ENCODE measurements around the gene C1orf74.
"Not testable (repeated sequence)": the region's sequence is repeated elsewhere in the genome, so short reads cannot be mapped to it uniquely, and the experiment has no call there.

The C1orf74 gene

DNA sequence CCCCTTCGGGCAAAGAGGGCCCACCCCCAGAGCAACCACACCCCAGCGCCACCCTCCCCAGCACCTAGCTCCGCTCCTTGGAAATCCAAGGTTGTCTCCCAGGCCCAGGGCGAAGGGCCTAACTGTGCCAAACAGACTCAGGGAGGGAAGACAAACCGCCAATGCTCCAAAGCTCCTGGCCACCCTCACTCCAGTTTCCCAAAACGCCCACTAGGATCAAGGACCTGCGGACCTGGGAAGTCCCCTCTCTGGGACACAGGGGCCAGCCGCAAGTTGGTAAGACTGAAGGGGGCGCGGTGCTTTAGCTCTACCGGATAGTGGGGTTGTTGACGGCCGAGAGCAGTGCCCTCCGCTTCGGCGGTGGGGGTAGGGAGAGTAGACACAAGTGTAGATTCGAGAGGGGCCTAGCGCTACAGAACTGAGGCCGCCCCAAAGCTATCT is 21.0 kb upstream of the C1orf74 start:
- no peak overlapping the region for H3K27ac ChIP-seq (ENCODE audit: low read depth, low read length, severe bottlenecking)
- H3K4me1 ChIP-seq (ENCODE audit: control insufficient read depth, insufficient read depth, low read length, poor library complexity, severe bottlenecking), result peaks cover 6% of the 10 kb centered on the region
- no peaks in the 10 kb centered on the region for H3K9me3 ChIP-seq (ENCODE audit: control insufficient read depth, low read length)
- H3K4me3 ChIP-seq (ENCODE audit: extremely low read depth, insufficient read depth, low read length, poor library complexity, severe bottlenecking), result peak overlapping the region; percentile 16
- 91 to 92% methylated on average over 11 to 14 of the region's 19 CpGs for WGBS, 2 experiments (ENCODE audit: insufficient coverage in 2 of 2)
- no peaks in the 10 kb centered on the region for H3K36me3 ChIP-seq (ENCODE audit: control insufficient read depth, insufficient read depth, low read length)

DNA sequence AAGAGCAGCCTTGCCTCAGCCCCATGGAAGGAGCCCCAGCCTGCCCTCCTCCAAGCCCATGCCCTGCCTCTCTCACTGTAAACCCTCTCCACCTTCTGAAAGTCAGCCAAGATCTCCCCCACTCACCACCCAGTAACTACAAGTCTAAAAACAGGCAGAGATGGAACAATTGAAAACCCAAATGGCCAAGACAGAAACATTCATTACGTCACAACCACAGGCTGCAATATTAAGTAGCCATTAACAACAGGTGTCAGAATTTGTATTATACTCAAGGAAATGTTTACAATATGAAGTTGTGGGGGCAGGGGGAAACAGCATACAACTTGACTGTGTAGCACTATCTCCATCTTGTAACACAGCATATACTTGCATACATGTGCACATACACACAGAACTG is 19.2 kb upstream of the C1orf74 start:
- no peak overlapping the region for H3K4me3 ChIP-seq (ENCODE audit: extremely low read depth, insufficient read depth, low read length, poor library complexity, severe bottlenecking)
- H3K36me3 ChIP-seq (ENCODE audit: control insufficient read depth, insufficient read depth, low read length), result no peaks in the 10 kb centered on the region
- WGBS, 2 experiments (ENCODE audit: insufficient coverage in 2 of 2), result no CpG with 5 or more reads among the region's 1 CpG
- H3K4me1 ChIP-seq (ENCODE audit: control insufficient read depth, insufficient read depth, low read length, poor library complexity, severe bottlenecking), result peaks cover 6% of the 10 kb centered on the region
- H3K27ac ChIP-seq (ENCODE audit: low read depth, low read length, severe bottlenecking), result no peak overlapping the region
- H3K9me3 ChIP-seq (ENCODE audit: control insufficient read depth, low read length), result no peaks in the 10 kb centered on the region

DNA sequence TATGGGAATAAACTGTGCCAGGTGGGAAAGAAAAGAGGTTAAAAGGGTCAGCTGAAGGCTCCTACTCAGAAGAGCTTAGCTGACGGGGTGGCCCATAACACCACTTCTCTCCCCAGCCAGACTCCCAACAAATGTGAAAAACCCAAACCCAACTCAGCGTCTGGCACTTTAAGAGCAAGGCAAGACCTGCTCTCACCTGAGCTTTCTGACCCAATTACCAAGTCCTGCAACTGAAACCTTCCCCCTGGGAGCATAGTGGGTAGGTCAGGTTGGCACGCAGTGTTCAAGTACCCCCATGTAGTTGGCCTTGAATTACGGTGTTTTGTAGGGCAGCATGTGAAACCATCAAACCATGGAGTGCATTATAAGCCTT is 18.4 kb upstream of the C1orf74 start:
- WGBS, 2 experiments (ENCODE audit: insufficient coverage in 2 of 2), result 80% methylated on average over 1 of the region's 4 CpGs
- Histone ChIP-seq H3K9me3 (ENCODE audit: control insufficient read depth, low read length) (no peaks in the 10 kb centered on the region), H3K4me3 (ENCODE audit: extremely low read depth, insufficient read depth, low read length, poor library complexity, severe bottlenecking) (no peak overlapping the region), H3K27ac (ENCODE audit: low read depth, low read length, severe bottlenecking) (no peak overlapping the region), H3K4me1 (ENCODE audit: control insufficient read depth, insufficient read depth, low read length, poor library complexity, severe bottlenecking) (peaks cover 4% of the 10 kb centered on the region), H3K36me3 (ENCODE audit: control insufficient read depth, insufficient read depth, low read length) (no peaks in the 10 kb centered on the region)

DNA sequence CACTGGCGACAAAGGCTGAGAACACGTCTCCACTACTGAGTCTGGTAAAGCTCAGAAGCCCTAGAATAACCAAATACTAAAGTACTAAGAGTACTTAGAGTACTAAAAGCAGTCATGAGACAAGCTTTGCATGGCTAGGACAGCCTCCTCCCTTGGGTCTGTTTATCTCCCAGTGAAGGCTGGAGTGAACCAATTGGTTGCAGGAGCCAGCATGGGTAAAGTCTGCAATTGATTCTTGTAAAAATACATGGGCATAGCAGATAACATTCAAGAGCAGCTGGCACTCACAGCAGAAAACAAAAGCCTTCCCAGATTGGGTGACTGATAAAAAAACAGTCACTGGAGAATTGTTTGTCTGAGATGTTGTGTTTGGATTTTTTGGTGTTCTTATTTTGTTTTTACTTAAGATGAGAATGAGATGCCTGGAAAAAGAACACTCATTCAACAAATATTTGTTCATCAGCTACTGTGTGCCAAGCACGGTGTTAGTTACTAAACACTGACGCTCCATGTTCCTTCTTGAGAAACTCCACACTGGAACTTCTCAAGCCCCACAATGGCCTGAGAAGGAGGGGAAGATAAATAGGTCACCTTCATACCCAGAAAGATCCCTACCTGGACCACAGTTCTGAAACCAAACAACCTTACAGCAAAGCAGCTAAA is 17.9 kb upstream of the C1orf74 start:
- Histone ChIP-seq H3K9me3 (ENCODE audit: control insufficient read depth, low read length) (no peaks in the 10 kb centered on the region), H3K27ac (ENCODE audit: low read depth, low read length, severe bottlenecking) (no peak overlapping the region), H3K4me1 (ENCODE audit: control insufficient read depth, insufficient read depth, low read length, poor library complexity, severe bottlenecking) (no peaks in the 10 kb centered on the region), H3K4me3 (ENCODE audit: extremely low read depth, insufficient read depth, low read length, poor library complexity, severe bottlenecking) (no peak overlapping the region), H3K36me3 (ENCODE audit: control insufficient read depth, insufficient read depth, low read length) (no peaks in the 10 kb centered on the region)
- WGBS, 2 experiments (ENCODE audit: insufficient coverage in 2 of 2), result 100% methylated on average over 2 of the region's 4 CpGs; no CpG with 5 or more reads in 1 of the 2 experiments

DNA sequence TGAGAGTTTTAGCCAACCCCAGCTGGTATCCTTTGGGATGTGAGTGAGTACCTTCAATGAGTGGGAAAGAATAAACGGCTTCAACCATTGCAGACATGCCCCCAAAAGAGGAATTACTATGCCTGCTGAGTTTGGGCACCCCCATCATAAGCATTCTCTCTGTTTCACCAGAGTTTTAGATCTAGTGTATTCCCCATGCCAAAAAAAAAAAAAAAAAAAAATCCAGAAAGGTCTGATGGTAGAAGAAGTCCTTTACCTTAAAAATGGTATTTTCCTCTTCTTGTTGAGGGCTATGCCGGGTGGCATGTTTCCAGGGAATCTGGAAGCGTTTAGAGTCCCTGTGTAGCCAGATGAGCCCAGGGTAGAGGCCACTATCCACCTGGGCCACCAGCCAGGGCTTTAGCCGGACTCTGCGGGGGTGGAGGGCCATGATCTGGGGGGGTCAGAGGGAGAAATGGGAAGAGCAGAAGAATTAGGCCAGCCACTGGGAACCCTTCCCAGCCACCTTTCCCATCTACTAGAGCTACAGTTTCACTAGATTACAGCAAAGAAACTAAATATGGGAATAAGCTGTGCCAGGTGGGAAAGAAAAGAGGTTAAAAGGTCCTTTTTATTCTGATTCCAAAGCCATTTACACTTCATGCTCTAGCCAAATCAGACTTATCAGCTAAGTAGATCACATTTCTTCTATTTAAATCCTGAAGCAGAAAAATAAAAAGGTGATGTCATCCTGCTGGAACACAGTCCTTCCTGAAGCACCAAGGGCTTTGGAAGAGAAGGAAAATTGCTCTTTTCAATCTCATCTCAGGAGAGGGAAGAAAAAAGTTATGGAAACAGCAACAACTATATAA is 16.9 kb upstream of the C1orf74 start:
- H3K4me3 ChIP-seq (ENCODE audit: extremely low read depth, insufficient read depth, low read length, poor library complexity, severe bottlenecking), result no peak overlapping the region
- no peak overlapping the region for H3K27ac ChIP-seq (ENCODE audit: low read depth, low read length, severe bottlenecking)
- no peaks in the 10 kb centered on the region for H3K4me1 ChIP-seq (ENCODE audit: control insufficient read depth, insufficient read depth, low read length, poor library complexity, severe bottlenecking)
- no CpG with 5 or more reads among the region's 5 CpGs for WGBS, 2 experiments (ENCODE audit: insufficient coverage in 2 of 2)
- no peaks in the 10 kb centered on the region for H3K9me3 ChIP-seq (ENCODE audit: control insufficient read depth, low read length)
- no peaks in the 10 kb centered on the region for H3K36me3 ChIP-seq (ENCODE audit: control insufficient read depth, insufficient read depth, low read length)

DNA sequence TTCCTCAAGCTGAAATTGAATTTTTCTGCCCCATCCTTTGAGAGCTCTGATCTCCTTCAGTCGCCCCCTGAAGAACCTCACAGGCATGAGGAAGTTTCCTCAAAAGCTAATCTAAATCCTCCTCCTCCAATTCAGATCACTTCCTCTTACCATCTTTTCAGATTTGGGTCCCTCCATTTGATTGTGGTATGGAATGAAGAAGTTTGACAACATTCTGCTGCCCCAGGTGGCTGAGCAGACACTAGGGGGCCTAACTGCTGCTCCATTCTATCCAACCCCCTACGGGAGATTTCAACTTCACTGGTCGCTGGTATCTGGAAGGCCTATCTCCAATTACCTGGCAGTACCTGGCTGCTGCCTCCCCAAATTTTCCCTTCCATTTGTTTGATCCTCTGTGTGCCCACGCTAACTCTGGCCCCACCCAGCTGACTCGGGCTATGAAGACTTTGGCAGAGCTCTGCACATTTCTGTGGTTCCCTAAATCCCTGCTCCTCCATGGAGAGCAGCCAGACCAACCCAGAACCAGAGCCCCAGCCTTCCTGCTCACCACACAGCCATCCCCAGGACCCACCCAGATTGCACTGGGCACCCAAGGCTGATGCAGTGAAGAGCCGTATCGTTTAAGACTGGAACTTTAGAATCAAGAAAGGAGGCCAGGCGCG is 13.8 kb upstream of the C1orf74 start:
- Histone ChIP-seq H3K36me3 (ENCODE audit: control insufficient read depth, insufficient read depth, low read length) (no peaks in the 10 kb centered on the region), H3K4me3 (ENCODE audit: extremely low read depth, insufficient read depth, low read length, poor library complexity, severe bottlenecking) (no peak overlapping the region), H3K4me1 (ENCODE audit: control insufficient read depth, insufficient read depth, low read length, poor library complexity, severe bottlenecking) (no peaks in the 10 kb centered on the region), H3K9me3 (ENCODE audit: control insufficient read depth, low read length) (no peaks in the 10 kb centered on the region), H3K27ac (ENCODE audit: low read depth, low read length, severe bottlenecking) (no peak overlapping the region)
- 76 to 91% methylated on average over 5 to 9 of the region's 9 CpGs for WGBS, 2 experiments (ENCODE audit: insufficient coverage in 2 of 2)

DNA sequence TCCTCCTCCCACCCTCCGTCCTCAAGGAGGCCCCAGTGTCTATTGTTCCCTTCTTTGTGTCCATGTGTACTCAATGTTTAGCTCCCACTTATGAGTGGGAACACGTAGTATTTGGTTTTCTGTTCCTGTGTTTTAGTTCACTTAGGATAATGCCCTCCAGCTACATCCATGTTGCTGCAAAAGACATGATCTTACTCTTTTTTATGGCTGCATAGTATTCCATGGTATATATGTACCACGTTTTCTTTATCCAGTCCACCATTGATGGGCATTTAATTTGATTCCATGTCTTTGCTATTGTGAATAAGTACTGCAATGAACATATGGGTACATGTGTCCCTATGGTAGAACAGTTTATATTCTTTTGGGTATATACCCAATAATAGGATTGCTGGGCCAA is 9.4 kb upstream of the C1orf74 start:
- 60% methylated on average over 2 of the region's 3 CpGs; no CpG with 5 or more reads in 1 of the 2 experiments for WGBS, 2 experiments (ENCODE audit: insufficient coverage in 2 of 2)
- H3K4me3 ChIP-seq (ENCODE audit: extremely low read depth, insufficient read depth, low read length, poor library complexity, severe bottlenecking), result not testable (repeated sequence)

DNA sequence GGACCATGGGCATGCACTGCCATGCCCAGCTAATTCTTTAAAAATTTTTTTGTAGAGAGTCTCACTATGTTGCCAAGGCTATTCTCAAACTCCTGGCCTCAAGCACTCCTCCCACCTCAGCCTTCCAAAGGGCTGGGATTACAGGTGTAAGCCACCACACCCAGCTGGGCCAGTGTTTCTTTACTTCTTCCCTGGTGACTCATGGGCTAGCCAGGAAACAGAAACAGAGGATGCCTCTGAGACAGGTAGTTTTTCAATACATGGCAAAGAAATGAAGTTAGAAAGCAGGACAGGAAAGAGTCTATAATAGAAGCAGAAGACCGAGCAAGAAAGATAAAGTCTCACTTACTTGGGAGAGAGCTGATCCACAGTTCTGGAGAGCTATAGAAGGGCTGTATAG is 7.6 kb upstream of the C1orf74 start:
- H3K9me3 ChIP-seq (ENCODE audit: control insufficient read depth, low read length), result no peaks in the 10 kb centered on the region
- peaks cover 6% of the 10 kb centered on the region for H3K4me1 ChIP-seq (ENCODE audit: control insufficient read depth, insufficient read depth, low read length, poor library complexity, severe bottlenecking)
- no peak overlapping the region for H3K4me3 ChIP-seq (ENCODE audit: extremely low read depth, insufficient read depth, low read length, poor library complexity, severe bottlenecking)
- no peaks in the 10 kb centered on the region for H3K36me3 ChIP-seq (ENCODE audit: control insufficient read depth, insufficient read depth, low read length)
- 43 to 67% methylated on average over 1 of the region's 1 CpG for WGBS, 2 experiments (ENCODE audit: insufficient coverage in 2 of 2)
- H3K27ac ChIP-seq (ENCODE audit: low read depth, low read length, severe bottlenecking), result no peak overlapping the region

More for the DNA sequence above, 9.4 kb upstream of the C1orf74 start:
- not testable (repeated sequence) for H3K36me3 ChIP-seq (ENCODE audit: control insufficient read depth, insufficient read depth, low read length); H3K27ac ChIP-seq (ENCODE audit: low read depth, low read length, severe bottlenecking); H3K9me3 ChIP-seq (ENCODE audit: control insufficient read depth, low read length); H3K4me1 ChIP-seq (ENCODE audit: control insufficient read depth, insufficient read depth, low read length, poor library complexity, severe bottlenecking)

DNA sequence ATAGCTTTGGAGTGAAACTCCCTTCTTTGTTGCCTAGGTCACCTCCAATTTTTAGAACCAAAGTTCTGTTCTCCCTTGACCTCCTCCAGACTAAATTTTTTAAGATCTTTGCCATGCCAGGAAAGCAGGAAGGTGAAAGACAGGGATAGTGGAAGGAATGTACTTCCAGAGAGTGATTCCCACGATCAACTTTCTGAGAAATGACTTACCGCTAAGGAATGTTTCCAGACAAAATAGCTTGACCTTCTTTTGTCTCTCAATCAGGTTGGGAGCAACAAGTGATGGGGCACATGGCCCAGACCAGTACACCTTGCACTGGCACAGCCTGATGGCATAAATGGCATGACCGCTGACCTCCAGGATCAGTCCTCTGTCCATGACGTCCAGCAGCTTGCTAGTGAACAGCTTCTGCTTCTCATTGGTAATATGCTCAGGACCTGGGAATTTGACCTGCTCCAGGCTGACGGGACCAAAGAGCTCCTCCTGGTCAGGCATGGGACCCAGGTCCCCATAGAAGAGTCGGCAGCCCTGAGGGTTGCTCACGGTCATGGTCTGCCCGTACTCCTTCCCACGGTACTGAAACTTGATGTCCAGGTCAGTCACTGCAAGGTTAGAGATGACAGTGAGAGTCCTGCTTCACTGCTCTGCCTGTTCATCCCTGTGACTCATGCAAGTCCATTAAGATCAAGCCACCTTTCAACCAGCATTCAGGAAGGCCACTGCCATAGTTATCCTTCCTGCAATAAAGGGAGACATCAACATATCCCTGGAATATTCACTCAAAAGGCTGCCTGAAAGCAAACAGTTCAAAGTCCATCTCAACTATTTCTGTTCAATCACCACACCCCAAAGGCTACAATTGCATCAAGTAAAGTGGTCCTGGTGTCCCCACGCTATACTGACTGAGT is 6.2 kb upstream of the C1orf74 start:
- peaks cover 6% of the 10 kb centered on the region for H3K4me1 ChIP-seq (ENCODE audit: control insufficient read depth, insufficient read depth, low read length, poor library complexity, severe bottlenecking)
- 82 to 86% methylated on average over 10 of the region's 10 CpGs for WGBS, 2 experiments (ENCODE audit: insufficient coverage in 2 of 2)
- H3K4me3 ChIP-seq (ENCODE audit: extremely low read depth, insufficient read depth, low read length, poor library complexity, severe bottlenecking), result no peak overlapping the region
- H3K9me3 ChIP-seq (ENCODE audit: control insufficient read depth, low read length), result no peaks in the 10 kb centered on the region
- H3K27ac ChIP-seq (ENCODE audit: low read depth, low read length, severe bottlenecking), result peak overlapping the region; percentile 23
- no peaks in the 10 kb centered on the region for H3K36me3 ChIP-seq (ENCODE audit: control insufficient read depth, insufficient read depth, low read length)

DNA sequence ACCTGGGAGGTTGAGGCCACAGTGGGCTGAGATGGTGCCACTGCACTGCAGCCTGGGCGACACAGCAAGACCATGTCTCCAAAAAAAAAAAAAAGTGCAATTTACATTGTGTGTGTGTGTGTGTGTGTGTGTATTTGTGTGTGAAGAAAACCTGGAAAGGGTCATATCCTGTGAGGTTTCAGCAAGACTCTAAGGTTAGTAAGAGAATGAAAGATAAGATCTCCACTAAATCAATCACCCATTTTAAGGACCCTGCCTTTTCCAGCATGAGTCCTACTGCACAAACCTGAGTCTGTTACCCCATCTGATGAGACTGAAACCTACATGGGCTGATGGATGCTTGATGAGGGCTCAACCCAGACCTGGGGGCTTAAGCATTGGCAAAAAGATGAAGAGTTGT is 4.9 kb upstream of the C1orf74 start:
- H3K4me3 ChIP-seq (ENCODE audit: extremely low read depth, insufficient read depth, low read length, poor library complexity, severe bottlenecking), result no peak overlapping the region
- no peak overlapping the region for H3K27ac ChIP-seq (ENCODE audit: low read depth, low read length, severe bottlenecking)
- no CpG with 5 or more reads among the region's 1 CpG for WGBS, 2 experiments (ENCODE audit: insufficient coverage in 2 of 2)
- peaks cover 6% of the 10 kb centered on the region for H3K4me1 ChIP-seq (ENCODE audit: control insufficient read depth, insufficient read depth, low read length, poor library complexity, severe bottlenecking)
- H3K9me3 ChIP-seq (ENCODE audit: control insufficient read depth, low read length), result peaks cover 6% of the 10 kb centered on the region
- no peaks in the 10 kb centered on the region for H3K36me3 ChIP-seq (ENCODE audit: control insufficient read depth, insufficient read depth, low read length)

Data from mesodermal cell (in vitro differentiated cells).